ENCODE measurements around the gene PSMD14. TPM values are rescaled to one million over a fixed set of nuclear protein-coding genes. Genes with fewer than 3 reads are reported as not detected.

The PSMD14 gene
- total RNA-seq, 2 experiments from 2014 or later = 86.7 to 93.0 TPM

GRCh38 chr2:161384864-161385263, 76.6 kb downstream of the PSMD14 start:
- Mint-ChIP-seq H3K4me3 (no peak overlapping the region), H3K27ac (no peak overlapping the region), H3K4me1 (ENCODE audit: low read depth) (peaks cover 12% of the 10 kb centered on the region), H3K36me3 (ENCODE audit: low read depth) (peaks cover 20% of the 10 kb centered on the region), H3K9me3 (no peaks in the 10 kb centered on the region), H3K27me3 (no peaks in the 10 kb centered on the region)
- ATAC-seq (peak; percentile 86), DNase-seq (peak; percentile 22)
- ChIA-PET CTCF (no interaction called here), POLR2A (interaction anchor here (0.6 kb wide), 1 partner anchor 539 kb away, joined by 4 read pairs; no protein-coding TSS in a partner anchor)
- TF ChIP-seq CTCF (IDR thresholded peaks at IDR 0.05) = no peak
- intact Hi-C loops (cut with micrococcal nuclease) = no loop called here

- no peak for TF ChIP-seq CTCF (IDR thresholded peaks at IDR 0.05)
- Mint-ChIP-seq H3K4me3 (no peak overlapping the region), H3K9me3 (no peaks in the 10 kb centered on the region), H3K27me3 (no peaks in the 10 kb centered on the region), H3K4me1 (ENCODE audit: low read depth) (peaks cover 12% of the 10 kb centered on the region), H3K27ac (no peak overlapping the region), H3K36me3 (ENCODE audit: low read depth) (peaks cover 26% of the 10 kb centered on the region)
- POLR2A ChIA-PET = no interaction called here
- intact Hi-C loops (cut with micrococcal nuclease) = no loop called here
- no peak for ATAC-seq
- CTCF ChIA-PET = no interaction called here
- no peak for DNase-seq
These were observed 78.1 kb downstream of the PSMD14 start for GRCh38 chr2:161386228-161386824.

DNA sequence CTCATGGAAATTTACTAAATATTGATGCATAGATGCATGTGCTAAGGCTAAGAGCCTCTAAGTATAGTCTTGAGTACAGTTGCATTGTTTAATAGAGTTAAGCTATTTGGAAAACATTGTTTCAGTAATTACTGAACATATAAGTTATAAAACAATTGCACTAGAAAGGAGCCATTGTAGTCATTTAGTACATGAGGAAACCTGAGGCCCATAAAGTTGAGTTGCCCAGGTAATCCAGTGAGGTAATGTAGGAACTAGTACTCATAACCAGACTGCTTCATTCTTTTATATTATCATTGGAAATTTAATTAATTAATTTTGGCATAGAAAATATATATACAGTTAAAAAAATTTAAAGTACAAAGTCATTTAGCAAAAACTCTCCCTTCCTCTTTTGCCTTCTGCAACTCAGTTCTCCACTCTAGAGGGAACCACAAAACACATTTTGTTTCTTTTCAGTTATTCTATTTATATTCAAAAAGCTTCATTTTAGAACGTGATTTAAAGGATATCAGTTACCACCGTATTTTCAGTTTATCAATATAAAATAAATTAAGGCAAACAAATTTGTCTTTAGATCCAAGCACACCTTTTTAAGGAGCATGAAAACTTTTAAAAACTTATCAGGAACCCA, 80.0 kb downstream of the PSMD14 start:
- CTCF ChIA-PET = interaction anchor here (1.4 kb wide), 1 partner anchor 27 kb away, joined by 3 read pairs; no protein-coding TSS in a partner anchor
- POLR2A ChIA-PET = no interaction called here
- H3K27me3 Mint-ChIP-seq = no peaks in the 10 kb centered on the region

GRCh38 chr2:161391737-161392506, 83.7 kb downstream of the PSMD14 start:
- Mint-ChIP-seq H3K27me3 (no peaks in the 10 kb centered on the region), H3K4me3 (no peak overlapping the region), H3K36me3 (ENCODE audit: low read depth) (peaks cover 44% of the 10 kb centered on the region), H3K27ac (no peak overlapping the region), H3K9me3 (no peaks in the 10 kb centered on the region), H3K4me1 (ENCODE audit: low read depth) (no peaks in the 10 kb centered on the region)
- DNase-seq (no peak), ATAC-seq (no peak)
- ChIA-PET CTCF (no interaction called here), POLR2A (no interaction called here)
- intact Hi-C loops (cut with micrococcal nuclease) = no loop called here
- TF ChIP-seq CTCF (IDR thresholded peaks at IDR 0.05) = no peak

More for the DNA sequence above, 80.0 kb downstream of the PSMD14 start:
- DNase-seq (no peak), ATAC-seq (no peak)
- Mint-ChIP-seq H3K36me3 (ENCODE audit: low read depth) (peaks cover 37% of the 10 kb centered on the region), H3K9me3 (no peaks in the 10 kb centered on the region), H3K4me1 (ENCODE audit: low read depth) (peaks cover 12% of the 10 kb centered on the region), H3K27ac (no peak overlapping the region), H3K4me3 (no peak overlapping the region)
- intact Hi-C loops (cut with micrococcal nuclease) = no loop called here
- no peak for TF ChIP-seq CTCF (IDR thresholded peaks at IDR 0.05)

DNA sequence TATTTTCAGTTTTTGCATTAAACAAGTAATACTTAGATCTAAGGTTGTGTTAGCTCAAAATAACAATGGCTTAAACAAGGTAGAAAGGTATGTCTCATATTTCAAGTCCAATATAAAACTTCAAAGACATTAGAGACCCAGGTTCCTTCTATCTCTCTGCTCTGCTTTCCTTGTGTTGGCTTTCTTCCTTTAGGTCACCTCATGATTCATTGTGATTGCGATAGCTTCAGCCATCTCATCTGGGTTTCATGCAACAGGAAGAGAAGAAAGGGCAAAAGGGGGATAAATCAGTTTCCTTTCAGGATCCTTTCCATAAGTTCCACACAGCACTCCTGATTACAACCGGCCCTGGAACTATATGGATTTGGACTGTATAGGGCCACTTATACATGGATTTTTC, 91.9 kb downstream of the PSMD14 start:
- ATAC-seq = no peak
- H3K9me3 Mint-ChIP-seq = no peaks in the 10 kb centered on the region
- no peaks in the 10 kb centered on the region for H3K4me1 Mint-ChIP-seq (ENCODE audit: low read depth)
- intact Hi-C loops (cut with micrococcal nuclease) = no loop called here
- H3K4me3 Mint-ChIP-seq = no peak overlapping the region
- no peak for TF ChIP-seq CTCF (IDR thresholded peaks at IDR 0.05)
- DNase-seq = no peak
- H3K27me3 Mint-ChIP-seq = no peaks in the 10 kb centered on the region
- ChIA-PET POLR2A (no interaction called here), CTCF (no interaction called here)
- H3K27ac Mint-ChIP-seq = no peak overlapping the region
- peaks cover 42% of the 10 kb centered on the region for H3K36me3 Mint-ChIP-seq (ENCODE audit: low read depth)
